Activated gamma-delta T cell (primary cell): ENCODE data around the gene TRAP1.

Experiments
- DNase-seq: peaks from one replicate; lab custom pipeline; 2025; lab: John Stamatoyannopoulos, UW

Gene TRAP1

DNA sequence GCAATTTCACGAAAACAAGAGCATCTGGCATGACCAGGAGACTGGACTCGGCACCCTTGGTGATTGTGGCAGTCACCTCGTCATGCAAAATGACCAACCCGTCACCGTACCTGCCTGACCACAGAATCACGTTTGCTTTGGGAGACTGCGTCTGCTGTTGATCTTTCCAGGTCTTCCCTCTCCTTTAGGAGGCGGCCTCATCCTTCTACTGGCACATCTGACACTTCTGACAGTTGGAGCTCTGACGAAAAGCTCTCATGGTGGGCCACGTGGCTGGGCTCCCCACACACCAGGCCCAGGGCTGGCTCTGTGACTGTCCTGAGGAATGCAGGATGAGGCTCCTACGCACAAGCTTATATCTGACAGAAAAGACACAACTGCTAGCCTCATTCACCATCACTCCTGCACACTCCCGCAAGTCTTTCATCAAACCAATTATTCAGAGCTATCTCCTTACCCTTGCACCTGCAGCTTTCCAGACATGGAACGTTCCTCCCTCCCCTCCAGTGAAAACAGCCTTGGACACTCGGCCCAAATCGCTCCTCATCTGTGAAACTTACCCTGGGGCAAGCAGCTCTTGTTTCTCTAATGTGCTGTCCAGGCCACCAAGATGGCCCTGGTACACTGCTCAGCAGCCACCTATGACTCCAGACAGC is 3.6 kb downstream of the TRAP1 start:
- DNase-seq = no peak

DNA sequence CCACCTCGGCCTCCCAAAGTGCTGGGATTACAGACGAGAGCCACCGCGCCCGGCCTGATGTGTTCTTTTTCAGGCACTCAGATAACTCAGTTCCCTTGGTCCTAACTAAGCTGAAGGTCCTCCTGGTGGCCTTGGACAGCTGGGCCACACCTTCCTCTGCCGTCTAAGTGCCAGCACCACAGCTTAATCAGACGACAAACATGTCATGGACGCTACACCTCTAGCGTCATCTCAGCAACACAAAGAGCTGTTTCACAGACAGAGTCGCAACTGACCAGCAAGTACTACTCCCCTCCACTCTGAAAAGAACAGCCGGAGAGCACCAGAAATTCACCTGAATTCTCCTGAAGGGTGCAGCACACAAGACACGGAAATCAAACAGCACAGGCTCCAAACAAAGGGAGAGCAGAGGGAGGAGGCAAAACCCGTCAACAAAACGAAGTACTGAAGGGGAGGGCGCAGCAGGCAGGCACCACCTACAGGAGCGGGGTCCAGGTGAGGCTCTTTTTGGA is 4.4 kb downstream of the TRAP1 start:
- DNase-seq = no peak

DNA sequence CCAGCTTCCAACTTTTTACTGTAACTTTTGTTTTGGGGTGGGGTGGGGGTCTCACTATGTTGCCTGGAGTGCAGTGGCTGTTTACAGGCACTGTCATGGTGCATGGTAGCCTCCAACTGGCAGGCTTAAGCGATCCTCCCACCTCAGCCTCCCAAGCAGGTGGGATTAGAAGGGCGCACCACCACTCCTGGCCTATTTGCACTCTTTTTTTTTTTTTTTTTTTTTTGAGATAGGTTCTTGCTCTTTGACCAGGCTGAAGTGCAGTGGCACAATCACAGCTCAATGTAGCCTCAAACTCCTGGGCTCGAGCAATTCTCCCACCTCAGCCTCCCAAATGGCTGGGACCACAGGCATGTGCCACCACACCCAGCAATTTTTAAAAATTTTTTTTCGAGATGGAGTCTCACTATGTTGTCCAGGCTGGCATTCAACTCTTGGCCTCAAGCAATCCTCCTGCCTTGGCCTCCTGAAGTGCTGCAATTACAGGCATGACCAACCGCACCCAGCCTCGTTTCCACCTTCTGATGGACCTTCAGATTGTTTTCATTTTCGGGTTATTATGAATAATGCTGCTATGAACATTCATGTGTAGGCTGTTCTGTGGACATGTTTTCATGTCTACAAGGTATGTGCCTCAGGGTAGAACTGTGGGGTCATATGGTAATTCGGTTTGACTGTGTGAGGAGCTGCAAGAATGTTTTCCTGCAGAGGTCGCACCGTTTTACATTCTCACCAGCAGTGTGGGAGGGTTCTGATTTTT is 10.9 kb downstream of the TRAP1 start:
- no peak for DNase-seq

DNA sequence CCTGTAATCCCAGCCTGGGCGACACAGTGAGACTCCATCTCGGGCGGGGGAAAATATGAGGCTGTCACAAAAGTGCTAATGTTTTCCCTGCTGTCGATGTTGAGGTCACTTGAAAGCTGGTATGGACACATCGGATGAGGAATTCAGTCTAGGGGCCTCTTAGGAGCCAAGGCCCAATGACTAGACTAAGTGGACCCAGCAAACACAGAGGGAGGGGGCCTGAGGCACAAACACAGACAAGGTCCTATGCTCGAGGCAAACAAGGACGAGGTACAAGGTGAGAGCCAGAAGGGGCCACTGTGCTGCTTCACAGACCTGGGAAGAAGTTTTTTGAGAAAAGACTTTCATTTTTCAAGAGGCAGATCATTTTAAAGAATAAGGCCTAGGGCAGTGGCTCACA is 15.2 kb downstream of the TRAP1 start:
- DNase-seq = no peak

- no peak for DNase-seq
These were observed 15.8 kb downstream of the TRAP1 start for GRCh38 chr16:3701531-3701930.

- no peak for DNase-seq
These were observed 18.4 kb downstream of the TRAP1 start for GRCh38 chr16:3698941-3699340.

DNA sequence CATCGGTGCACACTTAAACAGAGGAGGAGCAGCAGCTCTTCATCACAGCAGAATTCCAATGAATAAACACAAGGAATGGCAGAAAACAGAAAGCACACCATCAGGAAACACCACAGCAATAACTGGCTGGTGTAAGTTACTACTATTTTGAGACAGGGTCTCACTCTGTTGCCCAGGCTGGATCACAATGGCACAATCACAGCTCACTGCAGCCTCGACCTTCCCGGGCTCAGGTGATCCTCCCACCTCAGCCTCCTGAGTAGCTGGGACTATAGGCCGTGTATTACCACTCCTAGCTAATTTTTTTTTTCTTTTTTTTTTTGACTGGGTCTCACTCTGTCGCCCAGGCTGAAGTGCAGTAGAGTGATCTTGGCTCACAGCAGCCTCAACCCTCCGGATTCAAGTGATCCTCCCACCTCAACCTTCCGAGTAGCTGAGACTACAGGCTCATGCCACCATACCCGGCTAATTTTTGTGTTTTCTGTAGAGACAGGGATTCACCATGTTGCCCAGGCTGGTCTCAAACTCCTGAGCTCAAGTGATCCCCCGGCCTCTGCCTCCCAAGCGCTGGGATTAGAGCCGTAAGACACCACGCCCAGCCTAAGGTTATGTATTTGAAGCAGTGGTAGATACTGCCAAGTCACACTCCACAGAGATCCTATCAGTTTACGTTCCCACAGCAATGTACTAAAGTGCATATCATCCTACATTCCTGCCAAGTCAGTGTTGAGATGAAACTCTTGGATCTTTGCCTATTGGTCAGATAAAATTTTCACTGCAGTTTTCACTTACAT is 20.7 kb downstream of the TRAP1 start:
- DNase-seq = no peak

- DNase-seq = no peak
These were observed 21.5 kb downstream of the TRAP1 start for GRCh38 chr16:3695610-3696369.

DNA sequence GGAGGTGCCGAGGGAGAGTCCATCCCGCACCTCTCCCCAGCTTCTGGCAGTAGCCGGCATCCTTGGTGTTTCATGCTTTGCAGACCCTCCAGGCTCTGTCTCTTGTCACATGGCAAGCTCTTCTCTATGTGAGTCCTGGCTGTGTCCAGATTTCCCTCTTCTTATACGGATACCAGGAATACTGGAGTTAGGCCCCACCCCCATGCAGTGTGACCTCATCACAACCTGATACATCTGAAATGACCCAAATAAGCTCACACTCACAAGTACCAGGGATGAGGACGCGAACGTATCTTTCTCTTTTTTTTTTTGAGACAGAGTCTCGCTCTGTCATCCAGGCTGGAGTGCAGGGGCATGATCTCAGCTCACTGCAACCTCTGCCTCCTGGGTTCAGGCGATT is 23.3 kb downstream of the TRAP1 start:
- no peak for DNase-seq

- DNase-seq = no peak
These were observed 25.6 kb downstream of the TRAP1 start for GRCh38 chr16:3691761-3692160.

- no peak for DNase-seq
These were observed 26.2 kb downstream of the TRAP1 start for GRCh38 chr16:3690980-3691720.

DNA sequence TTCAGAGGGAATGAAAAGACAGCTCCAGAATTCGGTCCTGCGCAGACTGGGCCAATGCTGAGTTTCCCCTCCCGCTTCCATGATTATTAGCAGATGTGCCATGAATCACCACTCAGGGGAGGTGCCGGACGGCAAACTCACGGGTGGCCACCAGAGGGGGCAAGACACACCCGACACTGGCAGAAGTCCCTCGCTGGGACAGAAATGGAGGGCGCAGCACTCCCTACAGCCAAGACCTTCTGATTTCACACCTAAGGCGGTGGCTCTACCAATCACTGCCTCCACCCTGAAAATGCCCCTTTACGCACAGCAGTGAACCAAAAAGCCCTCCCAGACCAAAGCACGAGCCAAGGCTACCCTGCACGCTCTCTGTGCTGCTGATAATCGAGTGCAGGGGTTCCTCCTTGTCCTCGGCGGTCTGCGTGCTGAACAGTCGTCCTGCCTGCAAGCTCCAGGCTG is 26.8 kb downstream of the TRAP1 start:
- peak; percentile 59 for DNase-seq

DNA sequence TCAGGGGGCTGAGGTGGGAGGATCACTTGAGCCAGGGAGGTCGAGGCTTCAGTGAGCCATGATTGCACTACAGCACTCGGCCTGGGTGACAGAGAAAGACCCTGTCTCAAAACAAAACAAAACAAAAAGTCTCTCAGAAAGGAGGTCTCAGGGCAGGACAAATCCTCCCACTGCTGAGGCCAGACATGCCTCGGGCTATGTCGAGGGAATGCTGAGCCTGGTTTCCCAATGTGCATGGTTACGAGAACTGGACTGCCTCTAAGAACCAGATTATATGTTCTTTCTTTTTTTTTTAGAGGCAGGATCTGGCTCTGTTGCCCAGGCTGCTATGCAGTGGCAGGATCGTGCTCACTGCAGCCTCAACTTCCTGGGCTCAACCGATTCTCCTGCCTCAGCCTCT is 27.6 kb downstream of the TRAP1 start:
- no peak for DNase-seq

DNA sequence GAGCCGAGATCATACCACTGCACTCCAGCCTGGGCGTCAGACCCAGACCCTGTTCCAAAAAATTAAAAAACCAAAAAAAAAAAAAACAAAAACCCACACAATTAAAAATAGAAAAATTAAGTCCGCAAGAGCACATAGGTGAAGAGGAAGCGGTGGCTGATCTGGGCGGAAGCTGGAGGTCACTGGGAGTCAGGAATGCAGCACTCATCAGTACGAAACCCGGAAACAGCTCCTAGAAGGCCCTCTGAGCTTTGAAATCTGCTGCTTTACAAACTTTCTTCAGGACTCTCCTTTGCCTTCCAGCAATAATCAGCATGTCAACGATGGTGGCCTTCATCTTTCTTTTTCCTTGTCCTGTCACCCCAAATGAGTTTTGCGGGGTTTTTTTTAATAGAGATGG is 29.5 kb downstream of the TRAP1 start:
- no peak for DNase-seq

DNA sequence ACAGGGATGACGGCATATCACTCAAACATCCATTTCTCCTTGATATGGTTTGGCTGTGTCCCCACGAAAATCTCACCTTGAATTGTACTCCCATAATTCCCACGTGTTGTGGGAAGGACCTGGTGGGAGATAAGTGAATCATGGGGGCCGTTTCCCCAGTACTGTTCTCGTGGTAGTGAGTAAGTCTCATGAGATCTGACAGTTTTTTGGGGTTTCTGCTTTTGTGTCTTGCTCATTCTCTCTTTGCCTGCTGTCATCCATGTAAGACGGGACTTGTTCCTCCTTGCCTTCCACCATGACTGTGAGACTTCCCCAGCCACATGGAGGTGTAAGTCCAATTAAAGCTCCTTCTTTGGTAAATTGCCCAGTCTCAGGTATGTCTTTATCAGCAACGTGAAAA is 30.3 kb downstream of the TRAP1 start:
- DNase-seq = no peak

- no peak for DNase-seq
These were observed 36.1 kb downstream of the TRAP1 start for GRCh38 chr16:3681206-3681605.

GRCh38 chr16:3677994-3678393 is 39.3 kb downstream of the TRAP1 start:
- no peak for DNase-seq

- no peak for DNase-seq
These were observed 41.7 kb downstream of the TRAP1 start for GRCh38 chr16:3675601-3676130.

DNA sequence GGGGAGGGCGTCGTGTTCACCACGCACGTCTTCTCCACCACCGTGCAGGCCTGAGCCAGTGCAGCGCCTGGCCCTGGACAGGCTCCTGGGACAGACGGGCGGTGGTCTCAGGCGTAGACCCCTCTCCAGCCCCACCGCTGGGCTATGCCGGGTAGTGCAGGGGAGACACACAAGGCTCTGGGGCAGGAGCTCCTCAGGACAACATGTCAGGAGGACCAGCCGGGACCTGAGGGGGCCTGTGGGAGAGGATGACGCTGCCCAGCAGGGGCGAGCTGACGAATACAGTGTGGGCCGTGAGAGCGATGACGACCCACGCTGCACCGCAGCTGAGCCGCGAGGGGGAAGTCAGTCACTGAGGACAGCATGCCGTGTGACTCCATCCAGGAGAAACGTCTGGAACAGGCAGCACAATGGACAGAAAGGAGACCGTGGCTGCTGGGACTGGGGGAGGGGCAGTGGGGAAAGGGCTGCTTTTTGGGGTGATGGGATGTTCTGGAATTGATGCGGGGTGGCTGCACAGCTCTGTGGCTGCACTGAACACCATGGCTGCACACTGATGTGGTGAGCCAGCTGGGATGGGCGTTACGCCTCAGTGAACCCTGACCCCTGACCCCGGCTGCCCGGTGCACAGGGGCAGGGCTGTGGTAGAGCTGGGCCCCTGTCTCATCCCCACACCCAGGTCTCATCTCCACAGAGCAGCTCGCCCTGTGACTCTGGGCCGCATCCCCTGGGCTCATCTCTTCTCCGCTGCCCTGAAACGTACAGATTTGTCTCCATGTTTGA is 42.6 kb downstream of the TRAP1 start:
- DNase-seq = no peak
